NT2/D1 (cell line): ENCODE results near the gene C10orf90.

Experiments used
- SUZ12 ChIP-seq: IDR thresholded peaks from 2 replicates; pipeline ENCODE4 v1.6.1; 2011; ENCODE audit not compliant: insufficient read length, insufficient read depth; ENCODE audit errors: extremely low read depth
- ZNF274 ChIP-seq: IDR thresholded peaks from 2 replicates; pipeline ENCODE4 v1.6.1; 2011; ENCODE audit warnings: mild to moderate bottlenecking, low read depth, low read length

DNA sequence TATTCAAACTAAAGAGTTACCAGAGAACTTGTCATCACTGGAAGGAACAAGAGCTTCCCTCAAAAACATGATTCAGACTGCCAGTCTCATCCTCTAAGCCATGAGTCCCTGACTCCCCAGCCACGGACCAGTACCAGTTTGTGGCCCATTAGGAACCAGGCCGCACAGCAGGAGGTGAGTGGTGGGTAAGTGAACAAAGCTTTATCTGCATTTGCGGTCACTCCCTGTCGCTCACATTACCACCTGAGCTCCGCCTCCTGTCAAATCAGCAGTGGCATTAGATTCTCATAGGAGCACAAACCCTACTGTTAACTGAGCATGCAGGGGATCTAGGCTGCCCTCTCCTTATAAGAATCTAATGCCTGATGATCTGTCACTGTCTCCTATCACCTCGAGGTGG is 42.2 kb upstream of the C10orf90 start:
- no peak for TF ChIP-seq ZNF274
- TF ChIP-seq SUZ12, result no peak
